ENCODE results near the gene INTS13. TPM values are rescaled to one million over a fixed set of nuclear protein-coding genes. Genes with fewer than 3 reads are reported as not detected.
A peak's percentile ranks its signal among the peaks of the same experiment; 100 is the strongest.
"Not testable (repeated sequence)": the region's sequence is repeated elsewhere in the genome, so short reads cannot be mapped to it uniquely, and the experiment has no call there.

The INTS13 gene
- polyA plus RNA-seq, 3 donors: 31.5 to 36.8 (median 32.4) TPM

DNA sequence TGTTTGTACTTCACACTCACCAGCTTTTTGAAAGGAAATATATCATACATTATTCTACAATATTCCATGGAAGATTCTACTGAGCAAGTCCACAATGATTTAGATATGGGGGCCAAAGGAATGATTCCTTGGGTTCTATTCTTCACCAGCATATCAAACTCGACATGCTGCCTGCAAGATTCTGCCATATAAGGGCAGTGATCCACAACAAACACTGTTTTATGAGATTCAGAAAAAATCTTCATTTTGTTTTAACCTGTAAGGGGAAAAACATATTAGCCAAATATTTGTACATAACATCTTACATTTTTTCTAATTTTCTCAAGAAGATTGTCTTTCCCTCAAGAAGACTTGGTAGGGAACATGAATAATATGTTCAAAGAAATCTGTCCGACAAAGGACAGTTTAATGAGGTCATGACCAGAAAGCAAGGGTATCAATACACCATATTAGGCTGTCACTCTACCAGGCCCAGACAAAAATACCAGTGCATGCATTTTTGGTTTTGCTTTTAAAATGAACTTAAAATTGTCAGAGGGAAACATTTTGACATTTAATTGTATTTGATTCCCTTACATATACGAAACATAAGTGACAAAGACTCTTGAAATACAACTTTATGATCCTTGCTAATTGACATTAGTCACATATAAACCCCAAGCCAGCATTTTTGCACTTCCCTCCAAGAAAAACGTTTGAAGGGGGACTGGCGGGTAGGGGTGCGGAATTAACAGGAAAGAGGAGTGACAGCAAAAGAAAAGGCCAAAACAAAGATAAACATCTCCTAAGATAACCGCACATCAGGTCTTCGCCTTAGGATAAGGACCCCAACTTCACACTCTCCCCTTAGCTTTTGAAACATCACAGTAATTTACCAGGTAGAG, 980 bp downstream of the INTS13 start:
- no peak for DNase-seq

DNA sequence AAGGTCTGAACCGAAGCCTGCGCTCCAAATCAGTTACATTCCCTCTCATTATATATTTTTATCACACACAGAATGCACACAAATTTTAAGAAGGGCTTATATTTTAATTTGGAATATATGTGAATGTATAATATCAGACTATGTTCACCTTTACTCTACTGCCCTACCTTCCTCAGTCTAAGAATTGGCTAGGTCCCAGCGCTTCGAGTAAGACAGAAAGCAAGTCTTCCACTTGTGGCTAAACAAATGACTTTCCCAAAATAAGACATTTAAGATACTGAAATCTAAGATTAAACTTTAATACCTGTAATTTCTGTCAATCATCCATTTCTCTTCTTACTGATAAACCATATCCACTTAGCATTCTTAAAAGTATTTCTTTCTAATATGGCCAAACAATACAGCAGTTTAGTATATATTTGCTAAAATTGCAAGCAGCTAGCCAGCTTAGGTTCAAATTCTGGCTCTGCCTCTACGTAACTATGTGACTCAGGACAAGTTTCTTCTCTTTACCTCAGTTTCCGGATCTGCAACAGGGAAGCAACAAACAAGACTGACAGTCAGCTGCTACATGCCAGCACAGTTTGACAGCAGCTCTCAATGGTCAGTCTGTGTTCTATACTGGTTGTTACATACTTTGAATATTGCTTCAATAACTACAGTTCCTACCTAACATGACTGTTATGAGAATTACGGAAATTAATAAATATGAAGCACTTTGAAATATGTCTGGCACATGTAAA, 2.0 kb downstream of the INTS13 start:
- DNase-seq: no peak

DNA sequence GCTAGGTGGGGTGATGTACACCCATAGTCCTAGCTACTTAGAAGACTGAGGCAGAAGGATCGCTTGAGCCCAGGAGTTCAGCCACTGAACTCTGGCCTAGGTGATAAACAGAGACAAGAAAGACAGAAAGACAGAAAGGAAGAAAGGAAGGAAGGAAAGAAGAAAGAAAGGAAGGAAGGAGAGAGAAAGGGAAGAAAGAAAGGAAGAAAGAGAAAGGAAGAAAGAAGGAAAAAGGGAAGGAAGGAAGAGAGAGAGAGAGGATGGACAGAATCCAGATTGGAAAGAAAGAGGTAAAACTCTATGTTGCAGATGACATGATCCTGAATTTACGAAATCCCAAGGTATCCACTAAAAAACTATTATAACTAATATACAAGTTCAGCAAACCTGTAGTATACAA, 8.2 kb downstream of the INTS13 start:
- DNase-seq: no peak

DNA sequence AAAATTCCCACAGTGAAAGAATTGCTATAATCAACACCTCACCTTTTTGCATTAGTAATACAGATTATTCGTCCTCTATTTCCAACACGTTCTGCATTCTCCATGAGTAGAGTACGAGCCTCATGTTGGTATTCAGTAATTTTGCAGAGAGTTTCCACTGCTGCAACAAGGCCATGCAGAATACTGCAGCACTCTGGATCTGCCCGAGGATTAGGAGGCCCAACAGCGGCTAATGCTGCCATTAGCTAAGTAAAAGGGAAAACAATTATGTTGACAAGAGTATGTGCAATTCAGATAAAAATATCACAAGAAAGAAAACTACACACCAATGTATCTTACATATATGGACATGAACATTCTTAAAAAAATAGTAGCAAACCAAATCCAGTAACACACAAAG, 9.1 kb downstream of the INTS13 start:
- DNase-seq: no peak

DNA sequence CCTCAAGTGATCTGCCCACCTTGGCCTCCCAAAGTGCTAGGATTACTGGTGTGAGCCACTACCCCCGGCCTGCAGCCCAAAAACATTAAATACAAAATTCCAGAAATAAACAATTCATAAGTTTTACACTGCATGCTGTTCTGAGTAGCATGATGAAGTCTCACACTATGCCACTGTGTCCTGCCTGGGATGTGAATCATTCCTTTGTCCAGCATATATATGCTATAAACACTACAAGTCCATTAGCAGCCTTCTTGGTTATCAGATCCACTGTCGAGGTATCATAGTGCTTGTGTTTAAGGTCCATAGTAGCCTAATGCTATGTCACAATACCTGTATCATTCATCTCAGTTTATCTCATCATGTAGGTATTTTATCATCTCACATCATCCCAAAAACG, 15.9 kb downstream of the INTS13 start:
- DNase-seq: no peak

DNA sequence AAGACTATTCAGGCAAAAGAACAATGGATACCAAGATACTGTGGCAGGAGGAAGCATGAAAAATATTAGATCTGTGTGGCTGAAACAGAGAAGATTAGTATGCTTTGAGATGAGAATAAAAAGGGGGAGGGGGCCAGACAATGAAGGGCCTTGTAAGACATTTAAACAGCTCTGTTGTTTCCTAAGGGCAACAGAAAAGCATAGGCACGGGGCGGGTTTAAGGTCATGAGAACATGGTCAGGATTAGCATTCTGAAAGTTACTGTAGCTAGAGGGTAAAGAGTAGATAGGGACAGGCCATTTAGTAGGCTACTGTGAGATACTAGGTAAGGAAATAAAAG, 18.6 kb downstream of the INTS13 start:
- no peak for DNase-seq

DNA sequence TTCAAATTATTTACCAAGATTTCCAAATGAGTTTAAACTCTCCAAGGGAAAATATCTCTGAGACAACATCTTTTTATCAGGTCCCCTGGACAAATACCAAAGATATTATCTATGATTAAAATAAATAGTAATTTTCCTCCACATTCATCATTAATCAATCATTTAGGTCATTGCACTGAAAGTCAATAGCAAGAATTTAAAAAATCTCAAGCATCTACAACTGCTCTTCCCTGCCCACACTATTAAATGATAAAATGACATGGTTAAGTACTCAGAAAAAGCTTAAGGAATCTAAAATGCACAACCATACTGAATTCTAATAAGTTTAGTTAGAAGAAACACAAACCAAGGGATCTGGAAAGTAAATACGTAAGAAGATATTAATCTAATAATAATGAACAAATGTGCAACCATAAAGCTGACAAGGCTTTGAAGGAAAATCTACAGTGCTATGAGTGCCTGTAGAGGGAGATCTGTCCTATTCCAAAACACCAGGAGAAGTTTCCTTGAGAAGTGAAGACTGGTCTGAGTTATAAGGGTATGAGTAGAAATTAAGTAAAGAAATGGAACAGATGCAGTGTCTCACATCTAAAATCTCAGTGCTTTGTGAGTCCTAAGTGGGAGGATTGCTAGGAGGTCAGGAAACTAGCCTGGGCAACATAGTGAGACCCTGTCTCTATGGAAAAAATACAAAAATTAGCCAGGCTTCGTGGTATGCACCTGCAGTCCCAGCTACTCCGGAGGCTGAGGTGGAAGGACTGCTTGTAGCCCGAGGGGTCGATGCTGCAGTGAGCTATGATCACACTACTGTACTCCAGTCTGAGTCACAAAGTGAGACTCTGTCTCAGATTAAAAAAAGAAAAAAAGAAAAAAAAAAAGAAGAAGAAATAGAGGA, 19.2 kb downstream of the INTS13 start:
- DNase-seq: no peak

DNA sequence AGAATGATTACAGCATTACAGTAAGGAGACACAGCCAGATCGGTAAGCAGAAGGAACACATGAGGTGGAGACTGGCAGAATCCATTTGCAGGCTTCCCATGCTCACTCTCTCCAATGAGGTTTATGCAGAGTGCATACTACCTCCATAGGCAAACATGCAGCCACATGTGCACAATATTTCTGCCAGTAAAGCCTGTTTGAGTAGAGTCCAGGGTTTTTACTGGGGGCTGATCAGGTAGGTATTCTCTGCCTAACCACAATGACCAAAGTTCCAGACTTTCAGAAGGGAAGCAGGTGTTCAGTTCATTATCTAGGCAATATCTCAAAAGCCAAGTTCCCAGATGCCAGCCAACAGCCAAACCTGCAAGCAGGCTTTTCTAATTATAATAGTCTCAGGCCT, 31.1 kb downstream of the INTS13 start:
- no peak for DNase-seq

DNA sequence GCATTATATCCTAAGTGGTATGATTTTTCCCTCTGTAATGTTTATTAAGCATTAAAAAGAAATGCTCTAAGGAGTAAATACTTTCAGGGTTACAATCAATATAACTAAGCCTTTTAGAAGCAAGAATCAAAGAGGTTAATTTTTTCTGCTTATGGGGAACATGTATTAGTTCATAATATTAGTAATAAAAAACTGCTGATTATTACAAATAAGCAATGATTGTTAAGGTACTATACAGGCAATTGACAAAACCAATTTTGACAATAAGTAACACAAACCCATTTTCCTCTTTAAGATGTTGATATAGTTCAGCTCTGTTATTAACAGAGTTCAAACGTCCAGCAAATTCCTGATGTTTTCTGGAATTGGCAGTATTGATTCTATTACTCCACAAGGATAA, 31.8 kb downstream of the INTS13 start:
- no peak for DNase-seq

DNA sequence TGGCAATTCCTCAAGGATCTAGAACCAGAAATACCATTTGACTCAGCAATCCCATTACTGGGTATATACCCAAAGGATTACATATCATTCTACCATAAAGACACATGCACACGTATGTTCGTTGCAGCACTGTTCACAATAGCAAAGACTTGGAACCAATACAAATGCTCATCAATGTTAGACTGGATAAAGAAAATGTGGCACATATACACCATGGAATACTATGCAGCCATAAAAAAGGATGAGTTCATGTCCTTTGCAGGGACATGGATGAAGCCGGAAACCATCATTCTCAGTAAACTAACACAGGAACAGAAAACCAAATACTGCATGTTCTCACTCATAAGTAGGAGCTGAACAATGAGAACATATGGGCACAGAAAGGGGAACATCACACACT, 34.4 kb downstream of the INTS13 start:
- DNase-seq: not testable (repeated sequence)

DNA sequence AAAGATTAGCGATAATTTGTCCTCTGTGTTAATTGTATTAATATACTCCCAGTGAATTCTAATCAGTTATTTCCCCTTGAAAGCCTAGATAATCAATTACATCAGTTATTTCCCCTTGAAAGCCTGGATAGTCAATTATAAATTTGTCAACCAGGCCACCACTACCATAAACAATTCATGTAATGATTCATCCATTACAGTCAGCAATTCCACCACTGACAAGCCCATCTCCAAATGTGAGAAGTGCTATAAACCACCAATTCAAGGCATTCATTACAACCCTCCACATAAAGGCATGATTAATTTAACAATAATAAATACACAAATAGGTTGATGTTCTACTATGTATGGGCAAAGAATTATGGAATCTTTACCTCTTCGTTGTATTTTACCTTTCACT, 40.9 kb downstream of the INTS13 start:
- DNase-seq: no peak

DNA sequence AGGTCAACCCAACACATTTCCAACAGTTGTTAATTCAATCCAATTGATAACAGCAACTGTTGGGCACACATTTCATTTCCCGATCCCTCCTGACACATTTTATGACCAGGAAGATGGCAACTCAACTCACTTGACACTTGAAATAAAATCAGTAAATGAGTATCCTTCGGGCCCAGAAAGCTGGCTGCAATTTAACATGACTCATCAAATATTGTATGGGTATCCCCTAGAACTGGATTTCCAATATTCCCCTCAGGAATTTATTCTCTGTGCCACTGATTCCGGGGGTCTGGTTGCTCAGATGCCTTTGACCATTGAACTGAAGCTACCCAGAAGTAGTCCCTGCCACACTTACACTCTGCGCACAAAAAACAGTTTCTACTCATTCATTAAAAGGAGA, 42.1 kb downstream of the INTS13 start:
- no peak for DNase-seq

DNA sequence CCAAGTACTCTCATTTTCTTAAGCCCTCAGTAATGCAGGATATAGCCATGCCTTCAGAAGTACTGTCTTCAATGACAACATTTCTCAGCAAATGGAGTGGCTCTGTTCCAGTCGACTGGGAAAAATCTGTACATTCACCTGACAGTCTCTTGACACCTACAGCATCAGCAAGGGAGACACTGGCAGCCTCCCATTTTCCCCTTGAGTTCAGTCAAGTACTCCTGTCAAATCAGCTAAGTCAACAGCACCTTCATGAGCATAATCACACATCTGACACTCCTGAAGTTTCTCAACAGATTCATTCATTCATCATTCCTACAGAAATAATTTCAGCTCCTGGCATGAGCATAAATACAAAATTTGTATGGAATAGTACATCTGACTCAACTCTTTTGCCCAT, 46.1 kb downstream of the INTS13 start:
- DNase-seq: no peak

DNA sequence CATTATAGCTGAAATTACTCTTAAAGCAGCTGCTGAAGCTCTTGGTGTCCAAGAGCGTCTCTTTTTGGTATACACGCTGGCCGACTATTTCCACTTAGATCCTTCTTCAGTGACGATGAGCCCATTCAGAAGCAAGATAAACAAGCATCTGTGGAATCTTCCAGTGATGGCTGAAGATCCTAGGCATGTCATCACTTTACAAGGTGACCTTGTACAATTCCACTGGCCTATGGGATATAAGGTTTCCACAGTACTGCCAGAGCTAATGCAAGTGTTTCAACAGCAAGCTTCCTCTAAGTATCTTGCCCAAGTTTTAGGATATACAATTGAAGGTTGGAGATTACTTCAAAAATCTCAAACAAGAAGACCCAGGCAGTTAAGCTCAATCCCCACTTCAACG, 47.0 kb downstream of the INTS13 start:
- no peak for DNase-seq

DNA sequence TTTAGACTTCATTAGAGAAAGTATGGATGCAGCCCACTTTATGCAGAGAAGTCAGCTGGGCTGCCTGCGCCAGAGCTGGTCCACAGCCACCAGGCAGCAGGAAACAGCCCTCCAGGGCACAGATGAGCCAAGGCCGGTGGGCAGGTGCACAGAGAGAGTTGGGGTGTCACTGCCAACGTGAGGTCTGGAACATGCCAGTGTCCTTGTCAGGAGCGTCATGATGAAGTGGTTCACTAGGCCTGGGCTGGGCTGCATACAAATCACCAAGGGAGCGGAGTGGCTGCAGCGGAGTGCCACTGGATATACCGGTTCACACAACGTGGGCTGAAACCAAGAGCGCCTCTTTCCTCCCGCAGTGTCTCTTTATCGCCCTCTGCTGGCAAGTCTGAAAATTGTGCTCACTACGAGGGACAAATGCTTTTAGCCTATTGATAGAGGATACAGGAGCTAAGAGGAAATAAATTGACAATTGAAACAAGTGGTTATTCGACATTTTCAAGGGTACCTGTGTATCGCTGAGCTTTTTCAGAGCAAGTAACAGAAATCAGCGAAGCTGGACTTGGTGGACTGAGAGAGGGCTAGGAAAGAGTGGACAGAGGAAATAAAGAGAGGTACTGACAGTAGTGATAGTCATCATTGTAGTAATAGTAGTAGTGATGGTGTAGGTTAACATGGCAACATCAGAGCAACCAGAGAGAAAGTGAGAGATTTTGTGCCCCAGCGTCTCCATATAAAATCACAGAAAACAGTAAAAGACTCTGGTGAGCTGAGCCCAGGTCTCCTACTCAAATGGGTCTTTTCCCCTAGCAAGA, 52.8 kb downstream of the INTS13 start:
- DNase-seq: peak; percentile 83

DNA sequence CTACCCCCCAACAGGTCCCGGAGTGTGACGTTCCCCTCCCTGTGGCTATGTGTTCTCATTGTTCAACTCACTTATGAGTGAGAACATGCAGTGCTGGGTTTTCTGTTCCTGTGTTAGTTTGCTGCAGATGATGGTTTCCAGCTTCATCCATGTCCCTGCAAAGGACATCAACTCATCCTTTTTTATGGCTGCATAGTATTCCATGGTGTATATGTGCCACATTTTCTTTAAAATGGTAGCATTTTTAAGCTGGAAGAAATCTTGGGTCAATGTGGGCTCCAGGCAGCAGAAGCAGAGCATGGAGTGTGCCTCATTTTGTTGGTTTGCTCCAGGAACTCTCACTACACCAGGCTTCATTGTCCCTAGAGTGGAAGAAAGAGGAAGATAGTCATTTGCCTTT, 57.2 kb downstream of the INTS13 start:
- no peak for DNase-seq

DNA sequence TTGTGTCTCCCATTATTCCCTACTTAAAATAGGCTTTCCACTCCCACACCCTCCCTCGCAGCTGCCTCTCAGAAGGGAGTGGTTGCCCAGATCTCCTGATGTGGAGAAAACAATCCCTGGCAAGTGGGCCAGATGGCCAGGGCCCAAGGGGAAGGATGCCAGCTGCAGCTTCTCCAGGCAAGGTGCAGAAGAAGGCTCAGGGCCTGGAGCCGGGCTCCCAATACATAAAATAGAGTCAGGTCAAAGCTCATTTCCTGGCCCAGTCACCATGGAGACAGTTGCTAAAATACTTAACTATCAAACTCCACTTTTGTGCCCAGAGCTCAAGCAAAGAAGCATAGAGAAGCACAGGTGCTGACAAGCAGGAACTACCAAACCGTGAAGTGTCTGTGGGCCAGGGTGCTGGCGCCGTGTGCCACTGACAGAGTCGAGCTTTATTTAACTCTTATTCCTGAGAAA, 59.1 kb downstream of the INTS13 start:
- no peak for DNase-seq

DNA sequence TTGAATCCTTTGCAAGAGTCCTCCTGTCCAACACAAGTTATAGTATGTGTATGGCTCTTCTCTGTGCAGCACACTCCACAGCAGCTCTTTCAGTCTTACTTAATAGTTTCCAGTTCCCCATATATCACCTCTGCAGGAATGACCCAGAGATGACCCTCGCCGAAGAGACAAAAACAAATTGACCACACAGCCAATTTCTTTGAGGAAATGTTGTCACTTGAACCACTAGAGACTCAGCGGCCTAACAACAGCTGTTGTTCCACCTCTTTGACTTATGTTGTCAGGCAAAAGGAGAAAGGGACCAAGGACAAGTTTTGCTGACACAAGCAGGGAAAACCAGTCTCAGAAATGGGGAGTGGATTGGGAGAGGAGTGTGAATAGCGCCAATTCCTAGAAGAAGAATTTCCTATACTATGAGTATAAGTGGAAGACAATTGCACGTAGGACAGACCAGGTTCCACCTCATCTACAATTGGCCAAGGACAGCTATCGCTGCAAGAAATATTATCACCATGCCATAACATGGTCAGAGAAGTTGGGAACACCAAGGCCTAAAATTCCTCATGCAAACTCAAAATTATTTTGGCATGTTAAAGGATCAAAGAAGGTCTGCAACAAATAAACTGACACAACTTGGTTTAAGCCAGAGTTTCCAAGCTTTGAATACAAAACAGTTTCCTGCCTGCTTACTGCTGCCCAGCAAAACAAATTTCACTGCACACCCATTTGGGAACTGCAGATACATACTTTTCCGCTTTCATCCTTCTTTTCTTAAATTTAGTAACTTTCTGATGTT, 63.1 kb downstream of the INTS13 start:
- no peak for DNase-seq

DNA sequence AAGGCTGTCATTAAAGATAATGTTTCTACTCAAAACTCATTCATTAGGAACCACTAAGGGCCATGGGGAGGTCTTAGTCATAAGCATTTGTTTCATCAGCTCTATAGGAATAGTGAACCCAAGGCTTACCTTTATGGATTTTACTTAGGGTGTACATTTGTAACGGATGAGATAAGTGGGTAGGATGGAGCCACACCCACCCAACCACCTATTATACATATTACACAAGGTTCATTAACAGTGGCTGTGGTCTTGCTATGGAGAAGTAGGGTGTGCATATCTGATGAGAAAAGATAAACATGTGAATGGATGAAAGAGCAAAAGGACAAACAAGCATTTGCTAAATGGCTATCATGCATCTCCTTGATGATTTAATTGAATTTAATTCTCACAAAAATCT, 65.2 kb downstream of the INTS13 start:
- DNase-seq: no peak

DNA sequence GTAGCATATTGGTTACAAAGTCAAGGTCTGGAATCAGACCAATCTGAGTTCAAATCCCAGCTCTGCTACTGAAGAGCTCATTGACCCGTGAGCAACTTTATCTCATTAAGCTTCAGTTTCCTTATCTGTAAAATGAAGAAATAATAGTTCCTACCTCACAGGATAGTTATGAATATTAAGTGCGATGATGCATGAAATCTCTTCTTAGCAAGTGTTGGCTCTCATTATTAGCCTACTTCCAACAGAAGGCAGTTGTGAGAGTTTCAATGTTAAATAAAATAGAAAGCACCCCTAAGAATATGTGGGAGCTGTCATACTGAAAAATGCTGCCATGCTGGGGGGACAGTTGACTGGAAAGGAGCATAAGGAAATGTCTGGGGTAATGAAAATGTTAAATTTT, 65.8 kb downstream of the INTS13 start:
- DNase-seq: no peak

Measured in renal pelvis (tissue), 4 donors.